Activated gamma-delta T cell (primary cell): ENCODE data around the gene SUPT3H.

Source experiments
- DNase-seq: peaks from one replicate; lab custom pipeline; 2025; lab: John Stamatoyannopoulos, UW

Gene SUPT3H

GRCh38 chr6:45118754-45119153 is 259.0 kb downstream of the SUPT3H start:
- no peak for DNase-seq

- no peak for DNase-seq
Measured at GRCh38 chr6:45116714-45117410, 260.9 kb downstream of the SUPT3H start.

- DNase-seq, result no peak
Measured at GRCh38 chr6:45115696-45116095, 262.0 kb downstream of the SUPT3H start.

- DNase-seq, result no peak
Measured at GRCh38 chr6:45112711-45113110, 265.0 kb downstream of the SUPT3H start.

- no peak for DNase-seq
Measured at GRCh38 chr6:45109551-45109950, 268.2 kb downstream of the SUPT3H start.

GRCh38 chr6:45105170-45105820 is 272.4 kb downstream of the SUPT3H start:
- no peak for DNase-seq

GRCh38 chr6:45104429-45104828 is 273.3 kb downstream of the SUPT3H start:
- no peak for DNase-seq

- DNase-seq, result no peak
Measured at GRCh38 chr6:45098256-45098655, 279.5 kb downstream of the SUPT3H start.

GRCh38 chr6:45094831-45095230 is 282.9 kb downstream of the SUPT3H start:
- DNase-seq, result no peak

- no peak for DNase-seq
Measured at GRCh38 chr6:45092135-45092534, 285.6 kb downstream of the SUPT3H start.

- DNase-seq, result no peak
Measured at GRCh38 chr6:45086360-45087084, 291.2 kb downstream of the SUPT3H start.

GRCh38 chr6:45084257-45084656 is 293.5 kb downstream of the SUPT3H start:
- no peak for DNase-seq

GRCh38 chr6:45082091-45082490 is 295.6 kb downstream of the SUPT3H start:
- no peak for DNase-seq

- no peak for DNase-seq
Measured at GRCh38 chr6:45081634-45082033, 296.1 kb downstream of the SUPT3H start.

- no peak for DNase-seq
Measured at GRCh38 chr6:45078432-45078831, 299.3 kb downstream of the SUPT3H start.

GRCh38 chr6:45076217-45076930 is 301.4 kb downstream of the SUPT3H start:
- DNase-seq, result no peak

- no peak for DNase-seq
Measured at GRCh38 chr6:45075246-45075645, 302.5 kb downstream of the SUPT3H start.

- no peak for DNase-seq
Measured at GRCh38 chr6:45074439-45074838, 303.3 kb downstream of the SUPT3H start.

- no peak for DNase-seq
Measured at GRCh38 chr6:45073771-45074170, 304.0 kb downstream of the SUPT3H start.

- no peak for DNase-seq
Measured at GRCh38 chr6:45072673-45073072, 305.1 kb downstream of the SUPT3H start.

GRCh38 chr6:45072016-45072415 is 305.7 kb downstream of the SUPT3H start:
- DNase-seq, result no peak

GRCh38 chr6:45069091-45069490 is 308.6 kb downstream of the SUPT3H start:
- no peak for DNase-seq
